H9 (cell line): ENCODE results near the gene RERE. TPM values are rescaled to one million over a fixed set of nuclear protein-coding genes. Genes with fewer than 3 reads are reported as not detected.

Experiments used
- DNase-seq: peaks from one replicate; pipeline ENCODE4 v3.0.0-alpha.2; 2017
- H2AFZ ChIP-seq: one replicate; pipeline ENCODE4 v1.6.1; 2013; ENCODE audit warnings: mild to moderate bottlenecking, low read length, control low read depth, moderate library complexity
- H2AK5ac ChIP-seq: 2 replicates; pipeline ENCODE4 v1.6.1; 2013; ENCODE audit warnings: low read length, control low read depth, mixed read lengths; ENCODE audit not compliant: insufficient read length
- H2BK120ac ChIP-seq: one replicate; pipeline ENCODE4 v1.6.1; 2013; ENCODE audit warnings: low read depth, mild to moderate bottlenecking, low read length, control low read depth, inconsistent platforms; ENCODE audit not compliant: poor library complexity, severe bottlenecking
- H2BK12ac ChIP-seq: 2 replicates; pipeline ENCODE4 v1.6.1; 2013; ENCODE audit warnings: low read length, control low read depth, mixed read lengths, low read depth; ENCODE audit not compliant: insufficient read length
- H2BK15ac ChIP-seq: 2 replicates; pipeline ENCODE4 v1.6.1; 2013; ENCODE audit warnings: low read depth, low read length, control low read depth
- H2BK20ac ChIP-seq: one replicate; pipeline ENCODE4 v1.6.1; 2013; ENCODE audit warnings: low read depth, mild to moderate bottlenecking, low read length, control low read depth, inconsistent platforms; ENCODE audit not compliant: poor library complexity, severe bottlenecking
- H2BK5ac ChIP-seq: 2 replicates; pipeline ENCODE4 v1.6.1; 2013; ENCODE audit warnings: low read length, control low read depth, mixed read lengths; ENCODE audit not compliant: insufficient read length
- H3K14ac ChIP-seq: 2 replicates; pipeline ENCODE4 v1.6.1; 2013; ENCODE audit warnings: low read length, control low read depth; ENCODE audit not compliant: insufficient read depth
- H3K18ac ChIP-seq: 2 replicates; pipeline ENCODE4 v1.6.1; 2013; ENCODE audit warnings: low read depth, mild to moderate bottlenecking, mixed read lengths, low read length, control low read depth; ENCODE audit not compliant: insufficient read length
- H3K23ac ChIP-seq: 2 replicates; pipeline ENCODE4 v1.6.1; 2013; ENCODE audit warnings: low read length, control low read depth, mixed read lengths, low read depth; ENCODE audit not compliant: insufficient read length
- H3K23me2 ChIP-seq: 2 replicates; pipeline ENCODE4 v1.6.1; 2013; ENCODE audit warnings: low read depth, mild to moderate bottlenecking, mixed read lengths, low read length, control low read depth; ENCODE audit not compliant: insufficient read length, poor library complexity, severe bottlenecking
- H3K27ac ChIP-seq: 2 replicates; pipeline ENCODE4 v1.5.1; 2013; ENCODE audit warnings: low read length, control low read depth, mixed read lengths, low read depth; ENCODE audit not compliant: insufficient read length
- H3K27me3 ChIP-seq: 2 replicates; pipeline ENCODE4 v1.6.1; 2013; ENCODE audit warnings: low read length, control low read depth, inconsistent platforms; ENCODE audit not compliant: insufficient read depth
- H3K4ac ChIP-seq: 2 replicates; pipeline ENCODE4 v1.6.1; 2013; ENCODE audit warnings: low read depth, mild to moderate bottlenecking, control low read depth, inconsistent platforms, low read length, moderate library complexity
- H3K4me1 ChIP-seq: 2 replicates; pipeline ENCODE4 v1.6.1; 2013; ENCODE audit warnings: low read length, control low read depth, inconsistent platforms; ENCODE audit not compliant: insufficient read depth
- H3K4me2 ChIP-seq: 2 replicates; pipeline ENCODE4 v1.6.1; 2013; ENCODE audit warnings: low read length, control low read depth, mixed read lengths; ENCODE audit not compliant: insufficient read length, insufficient read depth
- H3K56ac ChIP-seq: 2 replicates; pipeline ENCODE4 v1.6.1; 2013; ENCODE audit warnings: low read depth, mild to moderate bottlenecking, mixed read lengths, low read length, control low read depth; ENCODE audit not compliant: insufficient read length
- H3K79me1 ChIP-seq: 2 replicates; pipeline ENCODE4 v1.6.1; 2013; ENCODE audit warnings: low read depth, mild to moderate bottlenecking, moderate library complexity, low read length, control low read depth, inconsistent platforms; ENCODE audit not compliant: insufficient read depth, poor library complexity, severe bottlenecking
- H3K79me2 ChIP-seq: 2 replicates; pipeline ENCODE4 v1.6.1; 2013; ENCODE audit warnings: low read length, control low read depth, inconsistent platforms; ENCODE audit not compliant: insufficient read depth
- H3K9ac ChIP-seq: 2 replicates; pipeline ENCODE4 v1.6.1; 2013; ENCODE audit warnings: low read length, control low read depth, mixed read lengths; ENCODE audit not compliant: insufficient read length; ENCODE audit errors: extremely low read depth
- H3K9me3 ChIP-seq: one replicate; pipeline ENCODE4 v1.6.1; 2013; ENCODE audit warnings: low read depth, low read length, inconsistent platforms; ENCODE audit not compliant: control insufficient read depth
- H3T11ph ChIP-seq: one replicate; pipeline ENCODE4 v1.6.1; 2013; ENCODE audit warnings: mild to moderate bottlenecking, low read length, control low read depth, inconsistent platforms
- H4K20me1 ChIP-seq: one replicate; pipeline ENCODE4 v1.6.1; 2013; ENCODE audit not compliant: control insufficient read depth, insufficient read length, insufficient read depth
- H4K5ac ChIP-seq: 2 replicates; pipeline ENCODE4 v1.6.1; 2013; ENCODE audit warnings: low read depth, mild to moderate bottlenecking, mixed read lengths, low read length, control low read depth; ENCODE audit not compliant: insufficient read length
- H4K8ac ChIP-seq: replicated peaks from 2 replicates; pipeline ENCODE4 v1.6.1; 2013; ENCODE audit warnings: low read length, control low read depth, mixed read lengths, low read depth; ENCODE audit not compliant: insufficient read length
- H4K91ac ChIP-seq: 2 replicates; pipeline ENCODE4 v1.6.1; 2013; ENCODE audit warnings: low read depth, mild to moderate bottlenecking, moderate library complexity, mixed read lengths, low read length, control low read depth; ENCODE audit not compliant: insufficient read length
- H3K27ac Mint-ChIP-seq, 3 experiments: 2 replicates in 2 of 3; 3 replicates in 1 of 3; pipeline ENCODE4 v1.8.0; 2020 to 2021; ENCODE audit warnings: mixed read lengths in 3 of 3, mild to moderate bottlenecking in 1 of 3, moderate library complexity in 1 of 3
- H3K27me3 Mint-ChIP-seq: 2 replicates; pipeline ENCODE4 v1.8.0; 2021; ENCODE audit warnings: low read depth, mild to moderate bottlenecking, moderate library complexity, mixed read lengths
- H3K36me3 Mint-ChIP-seq, 3 experiments: 2 replicates in 2 of 3; 3 replicates in 1 of 3; pipeline ENCODE4 v1.8.0; 2020 to 2021; ENCODE audit warnings: low read depth in 3 of 3, mixed read lengths in 3 of 3; ENCODE audit not compliant: insufficient read depth in 1 of 3
- H3K4me1 Mint-ChIP-seq, 2 experiments: 2 replicates each; pipeline ENCODE4 v1.8.0; 2020; ENCODE audit warnings: mixed read lengths in 2 of 2
- H3K4me3 Mint-ChIP-seq, 2 experiments: 2 replicates in 1 of 2; 3 replicates in 1 of 2; pipeline ENCODE4 v1.8.0; 2020 to 2021; ENCODE audit warnings: mild to moderate bottlenecking in 2 of 2, mixed read lengths in 2 of 2, moderate library complexity in 1 of 2
- H3K9me3 Mint-ChIP-seq, 2 experiments: 2 replicates in 1 of 2; 3 replicates in 1 of 2; pipeline ENCODE4 v1.8.0; 2020; ENCODE audit warnings: mild to moderate bottlenecking in 2 of 2, mixed read lengths in 2 of 2, moderate library complexity in 1 of 2
- WGBS: extraction: QIAGEN DNeasy Blood & Tissue Kit; methylation state at CpG from one replicate; pipeline ENCODE4 v1.1.7; 2013; ENCODE audit warnings: missing lambda C conversion rate, low lambda C conversion rate, mixed read lengths; ENCODE audit not compliant: insufficient read length; ENCODE audit errors: extremely low coverage; 5-methylcytosine and 5-hydroxymethylcytosine counted together
- total RNA-seq: library from RNA; stranded (reverse); gene quantifications from 2 replicates; pipeline ENCODE4 v1.2.1, GENCODE V29; 2021
- TF ChIP-seq, protein P1 (sequence below): fragments of 200-600 bp; sonication (generic); conservative IDR thresholded peaks from 3 replicates; pipeline ENCODE4 v1.8.0; 2021; ENCODE audit warnings: antibody characterized with exemption, mild to moderate bottlenecking

The RERE gene
- total RNA-seq, 1 experiment from 2014 or later = 103 TPM

GRCh38 chr1:8568837-8569236 is 248.6 kb downstream of the RERE start:
- Histone ChIP-seq H3T11ph (no peak overlapping the region), H3K79me2 (peaks cover 11% of the 10 kb centered on the region; the same call in 1 of the 2 replicates), H2BK15ac (no peak overlapping the region), H3K23ac (no peak overlapping the region), H3K4me1 (peaks cover 4% of the 10 kb centered on the region; the same call in 1 of the 2 replicates), H2BK5ac (no peak overlapping the region), H2BK20ac (no peak overlapping the region), H3K27me3 (no peaks in the 10 kb centered on the region), H3K4me2 (no peak overlapping the region), H2BK12ac (no peak overlapping the region), H4K91ac (no peak overlapping the region), H3K9ac (no peak overlapping the region), H3K27ac (no peak overlapping the region), H4K20me1 (no peaks in the 10 kb centered on the region), H3K4ac (no peak overlapping the region), H3K23me2 (no peaks in the 10 kb centered on the region), H3K9me3 (no peaks in the 10 kb centered on the region), H3K18ac (no peak overlapping the region), H3K56ac (no peak overlapping the region), H2AFZ (no peak overlapping the region), H4K8ac (no peak overlapping the region), H3K79me1 (peaks cover 4% of the 10 kb centered on the region), H2AK5ac (no peak overlapping the region), H2BK120ac (no peak overlapping the region), H3K14ac (no peak overlapping the region), H4K5ac (no peak overlapping the region)
- Mint-ChIP-seq H3K9me3 (no peaks in the 10 kb centered on the region), H3K27me3 (no peaks in the 10 kb centered on the region), H3K4me1 (peaks cover 17 to 18% of the 10 kb centered on the region in 2 experiments), H3K36me3 (peaks cover 0 to 3% (median 0%) of the 10 kb centered on the region in 3 experiments; a peak in 2 of 7 replicates), H3K27ac (no peak overlapping the region), H3K4me3 (no peak overlapping the region)
- WGBS = no CpG with 5 or more reads among the region's 3 CpGs
- TF ChIP-seq, protein P1, sequence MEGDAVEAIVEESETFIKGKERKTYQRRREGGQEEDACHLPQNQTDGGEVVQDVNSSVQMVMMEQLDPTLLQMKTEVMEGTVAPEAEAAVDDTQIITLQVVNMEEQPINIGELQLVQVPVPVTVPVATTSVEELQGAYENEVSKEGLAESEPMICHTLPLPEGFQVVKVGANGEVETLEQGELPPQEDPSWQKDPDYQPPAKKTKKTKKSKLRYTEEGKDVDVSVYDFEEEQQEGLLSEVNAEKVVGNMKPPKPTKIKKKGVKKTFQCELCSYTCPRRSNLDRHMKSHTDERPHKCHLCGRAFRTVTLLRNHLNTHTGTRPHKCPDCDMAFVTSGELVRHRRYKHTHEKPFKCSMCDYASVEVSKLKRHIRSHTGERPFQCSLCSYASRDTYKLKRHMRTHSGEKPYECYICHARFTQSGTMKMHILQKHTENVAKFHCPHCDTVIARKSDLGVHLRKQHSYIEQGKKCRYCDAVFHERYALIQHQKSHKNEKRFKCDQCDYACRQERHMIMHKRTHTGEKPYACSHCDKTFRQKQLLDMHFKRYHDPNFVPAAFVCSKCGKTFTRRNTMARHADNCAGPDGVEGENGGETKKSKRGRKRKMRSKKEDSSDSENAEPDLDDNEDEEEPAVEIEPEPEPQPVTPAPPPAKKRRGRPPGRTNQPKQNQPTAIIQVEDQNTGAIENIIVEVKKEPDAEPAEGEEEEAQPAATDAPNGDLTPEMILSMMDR = no peak
- no peak for DNase-seq
